HepG2 (cell line): ENCODE measurements around the gene RHBDF2. TPM values are rescaled to one million over a fixed set of nuclear protein-coding genes. Genes with fewer than 3 reads are reported as not detected.

ENCODE experiments used
- CSRNP1 ChIP-seq: sonication (generic); formaldehyde crosslinking; IDR thresholded peaks from 2 replicates; pipeline ENCODE4 v1.8.1; 2023; ENCODE audit warnings: mild to moderate bottlenecking, missing genetic modification reagents
- FOXC1 ChIP-seq: sonication (generic); formaldehyde crosslinking; IDR thresholded peaks from 2 replicates; pipeline ENCODE4 v1.8.0; 2022; ENCODE audit warnings: mild to moderate bottlenecking, missing genetic modification reagents, borderline replicate concordance
- GATA4 ChIP-seq: sonication (generic); IDR thresholded peaks from 2 replicates; pipeline ENCODE4 v1.6.1; 2016; ENCODE audit warnings: antibody characterized with exemption, low read depth, borderline replicate concordance
- KAT2B ChIP-seq: fragments of 150-350 bp; IDR thresholded peaks from 2 replicates; pipeline ENCODE4 v1.6.1; 2014; ENCODE audit warnings: low read depth, low read length, borderline replicate concordance
- KLF13 ChIP-seq: sonication (generic); formaldehyde crosslinking; IDR thresholded peaks from 2 replicates; pipeline ENCODE4 v1.4.0; 2020; ENCODE audit warnings: mild to moderate bottlenecking, missing genetic modification reagents
- NR2F2 ChIP-seq: IDR thresholded peaks from 2 replicates; pipeline ENCODE4 v1.6.1; 2012; ENCODE audit warnings: low read depth, inconsistent platforms, borderline replicate concordance
- POLR2G ChIP-seq: fragments of 200-400 bp; formaldehyde crosslinking; IDR thresholded peaks from 2 replicates; pipeline ENCODE4 v1.6.1; 2018; ENCODE audit warnings: mild to moderate bottlenecking, low read depth, low read length, moderate library complexity
- RELA ChIP-seq: sonication (generic); formaldehyde crosslinking; IDR thresholded peaks from 2 replicates; pipeline ENCODE4 v1.4.0; 2020; ENCODE audit warnings: missing genetic modification reagents
- TGIF2 ChIP-seq: IDR thresholded peaks from 2 replicates; pipeline ENCODE4 v1.6.1; 2016; ENCODE audit warnings: control low read depth, missing compliant biosample characterization
- TMF1 ChIP-seq: sonication (generic); formaldehyde crosslinking; IDR thresholded peaks from 2 replicates; pipeline ENCODE4 v1.8.1; 2022; ENCODE audit warnings: low read depth, missing genetic modification reagents
- ZBTB1 ChIP-seq: sonication (generic); formaldehyde crosslinking; IDR thresholded peaks from 2 replicates; pipeline ENCODE4 v1.4.0; 2020; ENCODE audit warnings: missing genetic modification reagents, borderline replicate concordance
- ZBTB42 ChIP-seq: sonication (generic); formaldehyde crosslinking; IDR thresholded peaks from 2 replicates; pipeline ENCODE4 v1.5.0; 2020; ENCODE audit warnings: mild to moderate bottlenecking, missing genetic modification reagents
- ZBTB46 ChIP-seq: sonication (generic); formaldehyde crosslinking; IDR thresholded peaks from 2 replicates; pipeline ENCODE4 v1.4.0; 2020; ENCODE audit warnings: mild to moderate bottlenecking, missing genetic modification reagents, borderline replicate concordance
- ZNF367 ChIP-seq: sonication (generic); formaldehyde crosslinking; IDR thresholded peaks from 2 replicates; pipeline ENCODE4 v1.4.0; 2020; ENCODE audit warnings: missing genetic modification reagents, borderline replicate concordance
- ZNF382 ChIP-seq: sonication (generic); formaldehyde crosslinking; IDR thresholded peaks from 2 replicates; pipeline ENCODE4 v1.5.0; 2020; ENCODE audit warnings: missing genetic modification reagents, mild to moderate bottlenecking, borderline replicate concordance
- ZNF446 ChIP-seq: sonication (generic); formaldehyde crosslinking; IDR thresholded peaks from 2 replicates; pipeline ENCODE4 v1.5.0; 2020; ENCODE audit warnings: mild to moderate bottlenecking, missing genetic modification reagents
- ZNF460 ChIP-seq: sonication (generic); formaldehyde crosslinking; IDR thresholded peaks from 2 replicates; pipeline ENCODE4 v1.5.1; 2020; ENCODE audit warnings: missing genetic modification reagents, mild to moderate bottlenecking, borderline replicate concordance
- ZNF558 ChIP-seq: sonication (generic); formaldehyde crosslinking; IDR thresholded peaks from 2 replicates; pipeline ENCODE4 v1.9.0; 2022; ENCODE audit warnings: mild to moderate bottlenecking, missing genetic modification reagents, borderline replicate concordance
- ZNF609 ChIP-seq: sonication (generic); formaldehyde crosslinking; IDR thresholded peaks from 2 replicates; pipeline ENCODE4 v1.4.0; 2020; ENCODE audit warnings: mild to moderate bottlenecking, missing genetic modification reagents, borderline replicate concordance
- polyA plus RNA-seq, 8 experiments: library from polyadenylated mRNA; depleted of rRNA in 3 of 8; stranded (reverse) in 7 of 8; unstranded in 1 of 8; fragments of >200 nt; fragmentation: Illumina TruSeq in 4 of 8; extraction: Trizol in 4 of 8; gene quantifications; 2 replicates each; pipeline versions ENCODE4 v1.2.1 to v1.2.3, GENCODE V29; 2011 to 2016; ENCODE audit warnings: low read depth in 4 of 8, missing spikeins in 1 of 8, mixed read lengths in 1 of 8; ENCODE audit not compliant: insufficient read depth in 1 of 8
- total RNA-seq, 5 experiments: library from RNA; depleted of rRNA; stranded (reverse); fragments of >200 nt; fragmentation: Illumina TruSeq; extraction: Trizol; gene quantifications; 2 replicates each; pipeline ENCODE4 v1.2.3, GENCODE V29; 2016; ENCODE audit warnings: low read depth in 1 of 5

RHBDF2 gene
- total and polyA plus RNA-seq, 2 of the 13 experiments (the other 11 are each of a cell fraction or from before 2014, with no cell fraction given) = 7.8 to 24.2 TPM

GRCh38 chr17:76497979-76498875, 3.0 kb downstream of the RHBDF2 start (continued):
- TF ChIP-seq KLF13 (CRISPR knock-in tag) (0 out of 2 replicates have a peak, but pooled peaks have one; percentile 37), ZNF558 (CRISPR knock-in tag) (0 out of 2 replicates have a peak, but pooled peaks have one; percentile 25), ZNF367 (CRISPR knock-in tag) (peak; percentile 25; the same call in 1 of the 2 replicates), ZNF460 (CRISPR knock-in tag) (no peak), ZBTB1 (no peak), FOXC1 (CRISPR knock-in tag) (peak; percentile 93), CSRNP1 (CRISPR knock-in tag) (peak; percentile 71; the same call in 1 of the 2 replicates), TGIF2 (CRISPR knock-in tag) (peak; percentile 84), ZBTB42 (CRISPR knock-in tag) (peak; percentile 47), ZNF609 (0 out of 2 replicates have a peak, but pooled peaks have one; percentile 50), KAT2B (no peak), ZBTB46 (CRISPR knock-in tag) (peak; percentile 76; the same call in 1 of the 2 replicates), ZNF446 (CRISPR knock-in tag) (no peak), POLR2G (peak; percentile 58), TMF1 (CRISPR knock-in tag) (no peak), NR2F2 (0 out of 2 replicates have a peak, but pooled peaks have one; percentile 10), GATA4 (no peak), RELA (CRISPR knock-in tag) (peak; percentile 99), ZNF382 (CRISPR knock-in tag) (no peak)
